Fibroblast of pulmonary artery (primary cell): ENCODE data around the gene NEK10.
A peak's percentile ranks its signal among the peaks of the same experiment; 100 is the strongest.

ENCODE experiments used
- DNase-seq: peaks from one replicate; pipeline ENCODE4 v3.0.0-alpha.2; 2010; ENCODE audit warnings: low read depth
- H3K4me3 ChIP-seq: replicated peaks from 2 replicates; pipeline ENCODE4 v1.5.1; 2011; ENCODE audit warnings: low read depth, mild to moderate bottlenecking, control low read depth, low read length, moderate library complexity
- TF ChIP-seq, protein P1 (sequence below): IDR thresholded peaks from 2 replicates; pipeline ENCODE4 v1.5.1; 2011; ENCODE audit warnings: mild to moderate bottlenecking, control low read depth, low read length, inconsistent platforms; ENCODE audit errors: missing control alignments

NEK10 gene

DNA sequence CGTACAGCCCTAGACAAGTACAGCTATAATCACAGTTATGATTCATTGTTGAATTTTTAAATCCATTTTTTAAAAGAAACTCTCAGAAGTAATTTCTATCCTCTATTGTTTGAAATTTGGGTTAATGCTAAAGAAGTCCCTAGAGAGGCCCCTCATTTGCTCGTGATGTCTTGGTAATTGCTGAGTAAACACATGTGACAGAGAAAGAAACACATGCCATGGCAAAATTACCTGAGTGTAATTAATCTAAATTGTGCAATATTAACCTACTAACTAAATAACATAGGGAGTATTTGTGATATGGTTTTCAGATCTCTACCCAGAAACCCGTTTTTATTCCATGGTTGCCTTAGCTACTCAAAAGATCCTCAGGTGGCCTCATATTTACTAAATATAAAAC lies 10.8 kb downstream of the NEK10 start:
- no peak for DNase-seq
- H3K4me3 ChIP-seq: no peak overlapping the region
- TF ChIP-seq, protein P1, sequence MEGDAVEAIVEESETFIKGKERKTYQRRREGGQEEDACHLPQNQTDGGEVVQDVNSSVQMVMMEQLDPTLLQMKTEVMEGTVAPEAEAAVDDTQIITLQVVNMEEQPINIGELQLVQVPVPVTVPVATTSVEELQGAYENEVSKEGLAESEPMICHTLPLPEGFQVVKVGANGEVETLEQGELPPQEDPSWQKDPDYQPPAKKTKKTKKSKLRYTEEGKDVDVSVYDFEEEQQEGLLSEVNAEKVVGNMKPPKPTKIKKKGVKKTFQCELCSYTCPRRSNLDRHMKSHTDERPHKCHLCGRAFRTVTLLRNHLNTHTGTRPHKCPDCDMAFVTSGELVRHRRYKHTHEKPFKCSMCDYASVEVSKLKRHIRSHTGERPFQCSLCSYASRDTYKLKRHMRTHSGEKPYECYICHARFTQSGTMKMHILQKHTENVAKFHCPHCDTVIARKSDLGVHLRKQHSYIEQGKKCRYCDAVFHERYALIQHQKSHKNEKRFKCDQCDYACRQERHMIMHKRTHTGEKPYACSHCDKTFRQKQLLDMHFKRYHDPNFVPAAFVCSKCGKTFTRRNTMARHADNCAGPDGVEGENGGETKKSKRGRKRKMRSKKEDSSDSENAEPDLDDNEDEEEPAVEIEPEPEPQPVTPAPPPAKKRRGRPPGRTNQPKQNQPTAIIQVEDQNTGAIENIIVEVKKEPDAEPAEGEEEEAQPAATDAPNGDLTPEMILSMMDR: no peak

DNA sequence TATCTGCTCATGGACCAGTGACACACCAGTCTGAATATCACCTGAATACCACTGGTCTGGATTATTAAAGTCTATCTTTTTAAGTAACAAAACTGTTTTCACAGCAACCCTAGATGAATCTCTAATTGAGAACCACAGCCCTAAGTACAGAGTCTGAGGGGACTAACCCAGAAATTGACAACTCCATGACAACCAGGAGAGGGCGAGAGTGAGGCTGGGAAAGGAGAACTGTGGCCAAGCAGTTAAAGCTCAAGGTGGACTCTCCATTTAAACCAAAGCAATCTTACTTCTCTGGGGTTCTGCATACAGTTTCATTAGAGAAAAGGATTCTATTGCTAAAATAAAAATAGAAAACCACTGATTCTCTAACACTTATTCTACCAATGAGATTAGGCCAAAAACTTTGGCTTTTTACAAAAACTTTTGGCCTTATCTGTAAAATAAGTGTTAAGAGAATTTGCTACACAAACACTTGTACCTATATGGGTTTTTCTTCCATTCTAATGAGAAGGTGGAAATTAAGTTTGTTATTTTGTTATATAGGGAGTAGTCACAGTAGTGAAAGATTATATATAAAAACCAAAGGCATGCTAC lies 11.4 kb downstream of the NEK10 start:
- DNase-seq: peak; percentile 76
- TF ChIP-seq, protein P1: peak; percentile 79
- H3K4me3 ChIP-seq: no peak overlapping the region

DNA sequence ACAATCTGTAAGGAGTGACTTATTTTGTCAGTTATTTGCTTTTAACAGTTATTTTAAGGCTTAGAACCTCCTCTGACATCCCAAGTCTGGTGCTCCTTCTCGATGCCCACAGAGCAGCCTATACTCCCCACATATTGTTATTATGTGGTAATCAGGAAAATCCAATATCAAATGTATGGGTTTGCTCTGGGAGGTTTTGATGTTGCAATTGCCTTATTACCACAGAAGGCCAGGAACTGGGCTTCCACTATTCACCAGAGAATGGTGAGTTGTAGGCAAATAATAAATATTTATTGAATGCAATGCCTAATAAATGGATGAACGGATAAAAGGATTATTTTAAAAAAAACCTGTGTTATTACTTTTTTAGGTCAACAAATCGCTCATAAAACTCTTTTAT lies 12.2 kb downstream of the NEK10 start:
- DNase-seq: peak; percentile 24
- TF ChIP-seq, protein P1: no peak

DNA sequence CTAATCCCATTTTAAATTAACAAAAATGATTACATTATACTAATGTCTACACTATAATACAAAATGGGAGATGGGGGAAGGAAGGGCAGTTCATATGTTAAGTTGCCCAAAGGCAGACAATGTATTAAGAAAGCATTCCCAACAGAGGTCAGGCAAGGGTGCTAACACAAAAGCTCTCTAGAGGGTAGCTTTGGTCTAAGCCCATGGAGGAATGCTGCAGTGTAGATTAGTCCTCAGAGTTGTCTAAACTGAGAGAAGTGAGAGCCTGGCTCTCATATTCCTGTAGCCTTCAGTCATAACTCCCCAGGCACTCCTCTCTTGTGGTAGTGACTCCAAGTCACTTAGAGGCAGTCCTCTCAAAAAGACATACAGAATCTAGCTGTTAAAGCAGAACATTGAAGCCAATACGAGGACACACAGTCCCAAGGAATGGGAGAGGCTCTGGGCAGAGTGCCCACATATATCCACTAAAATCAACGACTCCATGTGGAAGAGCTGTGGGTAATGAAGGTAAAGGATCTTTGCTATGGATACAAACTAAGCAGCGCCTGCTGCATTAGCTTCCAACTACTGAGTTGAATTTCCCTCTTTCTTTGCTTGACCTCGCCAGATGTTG lies 14.5 kb downstream of the NEK10 start:
- H3K4me3 ChIP-seq: no peak overlapping the region
- no peak for DNase-seq
- TF ChIP-seq, protein P1: no peak

More for the DNA sequence above, 12.2 kb downstream of the NEK10 start:
- H3K4me3 ChIP-seq: no peak overlapping the region

DNA sequence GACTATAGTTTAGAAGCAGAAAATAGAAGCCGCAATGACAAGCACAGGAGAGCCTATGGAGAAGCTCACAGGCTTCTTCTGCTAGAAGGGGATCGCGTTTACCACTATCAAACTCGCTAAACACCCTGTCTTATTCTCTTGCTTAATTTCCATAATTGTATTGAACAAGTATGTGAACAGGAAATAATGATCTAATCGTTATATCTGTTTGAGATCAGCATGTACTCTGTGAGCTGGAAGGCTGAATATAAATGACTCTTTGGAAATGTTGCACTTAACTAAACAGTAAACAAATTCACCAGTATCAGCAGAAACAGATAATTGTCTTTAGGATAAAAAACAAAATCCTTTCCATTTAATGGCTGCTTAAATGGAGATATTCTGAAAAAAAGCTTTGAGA lies 15.0 kb downstream of the NEK10 start:
- TF ChIP-seq, protein P1: no peak
- H3K4me3 ChIP-seq: no peak overlapping the region
- no peak for DNase-seq

DNA sequence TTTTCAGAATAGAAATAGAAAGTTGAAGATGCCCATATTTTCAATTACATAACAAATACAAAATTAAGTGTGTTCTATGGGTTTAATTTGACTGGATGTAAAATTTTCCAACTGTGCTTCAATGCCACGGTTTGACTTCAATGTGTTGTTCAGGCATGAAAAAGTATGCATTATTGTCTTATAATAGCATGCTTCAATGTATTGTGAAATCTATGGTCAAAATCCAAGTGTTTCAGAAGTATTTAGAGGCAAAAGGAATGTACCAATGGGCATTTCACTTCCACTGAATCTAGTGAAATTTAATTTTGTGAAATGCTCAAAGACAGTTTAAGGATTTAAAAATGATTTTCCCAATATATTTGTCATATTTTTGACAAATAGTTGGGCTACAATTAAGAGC lies 16.0 kb downstream of the NEK10 start:
- TF ChIP-seq, protein P1: no peak
- H3K4me3 ChIP-seq: no peak overlapping the region
- DNase-seq: peak; percentile 41

DNA sequence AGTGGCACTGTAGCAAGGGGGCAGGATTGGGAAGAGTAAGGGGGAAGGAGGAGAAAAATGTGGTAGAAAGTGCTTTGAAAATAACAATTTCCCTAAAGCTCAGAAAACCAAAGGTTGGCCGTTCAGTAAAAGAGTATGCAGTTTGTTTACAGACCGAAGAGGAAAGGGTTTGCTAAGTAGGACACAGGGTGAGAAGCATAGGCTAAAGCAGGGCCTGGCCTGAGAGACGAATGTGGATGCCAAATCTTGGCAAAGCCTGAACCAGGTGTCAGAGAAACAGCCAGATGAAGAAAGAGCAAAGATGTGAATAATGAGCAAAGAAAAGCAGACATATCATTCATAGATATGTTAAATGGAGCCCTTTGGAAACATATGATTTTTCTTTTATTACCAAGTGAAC lies 17.1 kb downstream of the NEK10 start:
- TF ChIP-seq, protein P1: no peak
- no peak for DNase-seq
- H3K4me3 ChIP-seq: no peak overlapping the region
